HG02870 (cell line): ENCODE measurements around the gene PDE4D.

Experiments used
- ATAC-seq: cut with Tn5 transposase; IDR thresholded peaks from one replicate; pipeline ENCODE4 v1.9.1; 2021; ENCODE audit warnings: mild to moderate bottlenecking, moderate library complexity; ENCODE audit not compliant: unreplicated experiment

Gene PDE4D

GRCh38 chr5:59275510-59276324 is 617.8 kb downstream of the PDE4D start:
- ATAC-seq: no peak

- ATAC-seq: no peak
Observed at GRCh38 chr5:59275170-59275509, 618.4 kb downstream of the PDE4D start.

DNA sequence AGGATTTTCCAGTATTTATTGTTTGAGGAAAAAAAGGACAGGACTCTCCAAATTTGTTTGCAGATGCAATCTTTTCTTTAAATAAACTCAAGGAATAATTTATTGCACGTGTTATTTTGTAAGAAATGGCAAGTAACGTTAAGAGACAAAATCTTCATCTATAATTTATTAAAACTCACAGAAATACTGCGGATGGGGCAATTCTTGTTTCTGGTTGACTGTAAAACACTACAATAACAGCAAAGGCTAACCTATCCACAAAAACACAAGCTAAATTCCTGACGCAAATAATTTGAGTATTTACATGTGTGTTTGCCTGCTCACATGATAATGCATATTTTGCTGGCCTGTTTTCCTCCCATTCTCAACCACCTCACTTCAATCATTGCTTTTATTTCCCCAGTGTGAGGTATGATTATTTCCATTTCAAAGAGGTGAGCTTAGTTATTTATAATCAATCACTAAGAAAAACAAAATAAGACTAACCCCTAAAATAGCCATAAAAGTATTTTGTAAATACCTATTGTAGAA is 619.4 kb downstream of the PDE4D start:
- no peak for ATAC-seq

GRCh38 chr5:59272809-59273427 is 620.6 kb downstream of the PDE4D start:
- ATAC-seq: no peak

- ATAC-seq: no peak
Observed at GRCh38 chr5:59268756-59269415, 624.6 kb downstream of the PDE4D start.

GRCh38 chr5:59267033-59267432 is 626.5 kb downstream of the PDE4D start:
- ATAC-seq: no peak

DNA sequence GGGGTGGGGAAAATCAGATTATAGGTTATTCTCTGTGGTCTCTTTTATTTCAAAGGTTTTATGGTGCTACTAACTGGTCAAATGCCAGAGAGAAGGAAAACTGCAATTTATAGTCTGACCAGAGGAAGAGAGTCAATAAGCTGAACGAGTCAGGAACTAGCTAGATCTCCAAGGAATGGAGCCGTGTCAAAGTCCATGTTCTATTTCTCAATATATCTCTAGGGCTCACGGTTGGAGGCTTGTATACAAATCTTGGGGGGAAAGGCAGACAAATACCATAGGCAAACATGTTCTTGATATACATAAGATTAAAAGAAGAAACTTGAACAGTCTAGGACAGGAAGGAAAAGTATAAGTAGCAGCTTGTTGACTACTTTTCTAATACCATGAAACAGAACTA is 627.1 kb downstream of the PDE4D start:
- no peak for ATAC-seq

DNA sequence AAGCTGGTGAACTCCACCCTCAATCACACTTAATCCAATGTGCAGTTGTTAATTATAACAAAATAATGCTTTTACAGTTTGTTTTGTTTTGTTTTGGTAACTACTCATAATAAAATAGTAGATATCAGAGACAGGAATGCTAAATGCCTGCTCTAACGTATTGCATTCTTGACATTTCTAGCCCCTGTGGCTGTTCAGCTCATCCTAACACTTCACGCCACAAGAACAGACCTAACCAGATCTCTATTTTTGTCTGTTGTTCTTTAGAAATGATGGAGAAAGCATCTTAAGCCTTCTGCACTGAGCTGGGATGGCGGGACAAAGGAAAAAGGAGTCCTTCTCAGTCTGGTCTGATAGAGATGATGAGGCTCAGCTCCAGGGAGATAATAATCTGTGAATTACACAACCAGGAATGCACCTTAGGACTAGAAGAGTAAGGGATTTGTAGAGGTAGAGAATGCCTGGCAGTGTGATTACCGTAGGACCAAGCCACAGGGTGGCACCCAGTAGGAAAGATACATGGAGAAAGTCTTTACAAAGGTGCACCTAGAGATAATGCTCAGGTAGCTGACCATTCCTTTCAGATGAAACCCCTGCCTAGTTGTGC is 628.8 kb downstream of the PDE4D start:
- ATAC-seq: no peak

- ATAC-seq: no peak
Observed at GRCh38 chr5:59264013-59264412, 629.5 kb downstream of the PDE4D start.

DNA sequence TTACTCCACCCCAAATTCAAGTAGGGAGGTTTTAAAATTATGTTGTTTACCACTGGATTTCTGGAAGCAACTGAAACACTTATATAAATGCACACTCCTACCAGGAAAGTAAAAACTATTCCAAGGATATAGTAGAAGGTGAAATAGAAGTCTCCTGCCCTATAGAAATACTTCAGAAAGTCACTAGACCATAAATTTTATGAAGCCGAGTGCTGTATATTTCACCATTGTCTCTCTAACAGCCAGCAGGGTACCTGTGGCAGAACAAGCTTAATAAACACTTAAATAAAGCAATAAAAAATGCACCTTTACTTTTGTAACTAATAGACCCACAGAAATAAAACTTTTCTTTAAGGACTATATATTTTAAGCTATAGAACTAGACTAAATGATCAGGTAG is 631.6 kb downstream of the PDE4D start:
- no peak for ATAC-seq

DNA sequence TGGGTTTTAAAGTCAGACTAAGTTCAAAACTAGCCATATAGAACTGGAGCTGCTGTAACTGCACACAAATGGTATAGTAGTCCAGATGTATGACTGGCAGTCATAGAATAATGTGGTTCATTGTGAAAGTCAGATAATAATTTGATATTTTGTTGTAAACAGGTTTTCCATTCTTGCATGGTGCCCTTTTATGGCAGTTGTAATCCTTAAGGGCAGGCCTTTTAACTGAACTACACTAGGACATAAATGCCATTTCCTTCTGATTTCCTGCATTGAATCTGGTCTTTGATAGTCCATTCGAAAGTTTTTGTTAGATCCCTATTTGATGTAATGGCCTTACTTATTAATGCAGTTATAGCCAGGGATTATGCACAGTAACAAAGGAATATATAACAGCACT is 632.6 kb downstream of the PDE4D start:
- ATAC-seq: no peak

DNA sequence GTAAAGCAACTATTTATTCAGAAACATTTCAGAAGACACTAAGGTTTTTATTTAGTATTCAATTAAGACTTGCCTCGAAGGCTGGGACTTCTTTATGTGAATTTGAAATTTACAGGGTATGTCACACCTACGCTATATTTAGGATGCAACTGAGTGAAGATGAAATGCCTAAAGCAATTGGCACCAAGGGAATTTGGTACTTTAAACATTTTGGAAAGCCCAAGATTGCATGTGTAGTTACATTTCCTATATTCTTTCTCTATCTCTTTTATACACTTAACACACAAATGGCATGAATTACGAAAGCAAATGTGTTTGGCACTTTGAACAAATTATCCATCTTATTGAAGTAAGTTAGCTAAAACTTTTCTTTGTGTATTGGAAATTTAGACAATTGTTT is 633.3 kb downstream of the PDE4D start:
- no peak for ATAC-seq

GRCh38 chr5:59259237-59259636 is 634.3 kb downstream of the PDE4D start:
- ATAC-seq: no peak

GRCh38 chr5:59257488-59258400 is 635.8 kb downstream of the PDE4D start:
- ATAC-seq: no peak

DNA sequence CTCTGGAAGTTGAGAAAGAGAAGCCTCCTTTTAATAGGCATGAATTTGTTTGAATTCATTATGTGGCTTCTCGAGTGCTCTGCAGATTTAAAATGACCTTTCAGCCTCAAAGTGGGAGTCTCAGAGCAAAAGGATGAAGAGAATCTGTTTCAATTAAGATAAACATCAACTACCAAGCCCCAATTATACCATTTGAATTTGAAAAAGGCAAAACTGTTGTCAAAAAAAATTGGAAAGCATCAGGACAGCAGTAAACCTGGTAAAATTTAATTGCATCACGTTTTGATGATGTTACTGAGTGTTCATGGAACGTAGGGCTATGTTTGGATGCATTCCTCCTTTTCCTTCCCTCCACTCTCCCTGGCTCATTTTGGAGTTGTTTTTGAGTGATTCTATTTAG is 637.2 kb downstream of the PDE4D start:
- no peak for ATAC-seq

GRCh38 chr5:59254055-59254687 is 639.4 kb downstream of the PDE4D start:
- no peak for ATAC-seq

- no peak for ATAC-seq
Observed at GRCh38 chr5:59253625-59254024, 639.9 kb downstream of the PDE4D start.

DNA sequence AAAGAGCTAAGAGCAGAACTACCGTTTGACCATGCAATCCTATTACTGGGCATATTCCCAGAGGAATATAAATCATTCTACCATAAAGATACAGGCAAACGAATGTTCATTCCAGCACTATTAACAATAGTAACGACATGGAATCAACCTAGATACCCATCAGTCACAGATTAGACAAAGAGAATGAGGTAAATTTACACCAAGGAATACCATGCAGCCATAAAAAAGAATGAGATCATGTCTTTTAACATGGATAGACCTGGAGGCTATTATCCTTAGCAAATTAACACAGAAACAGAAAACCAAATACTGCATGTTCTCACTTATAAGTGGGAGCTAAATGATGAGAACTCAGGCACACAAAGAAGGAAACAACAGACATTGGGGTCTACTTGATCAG is 641.9 kb downstream of the PDE4D start:
- ATAC-seq: no peak

DNA sequence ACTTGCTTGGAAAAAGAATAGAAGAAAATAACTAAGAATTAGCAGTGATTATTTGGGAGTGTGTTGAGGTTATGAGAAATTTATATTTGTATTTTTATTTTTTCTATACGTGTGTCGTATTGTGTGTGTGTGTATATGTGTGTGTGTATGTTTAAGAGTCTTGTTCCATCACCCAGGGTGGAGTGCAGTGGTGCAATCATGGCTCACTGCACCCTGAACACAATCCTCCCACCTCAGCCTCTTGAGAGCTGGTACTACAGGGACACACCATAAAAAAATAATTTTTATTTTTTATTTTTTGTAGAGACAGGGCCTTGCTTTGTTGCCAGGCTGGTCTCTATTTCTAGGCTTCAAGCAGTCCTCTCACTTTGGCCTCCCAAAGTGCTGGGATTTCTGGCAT is 643.8 kb downstream of the PDE4D start:
- ATAC-seq: no peak

DNA sequence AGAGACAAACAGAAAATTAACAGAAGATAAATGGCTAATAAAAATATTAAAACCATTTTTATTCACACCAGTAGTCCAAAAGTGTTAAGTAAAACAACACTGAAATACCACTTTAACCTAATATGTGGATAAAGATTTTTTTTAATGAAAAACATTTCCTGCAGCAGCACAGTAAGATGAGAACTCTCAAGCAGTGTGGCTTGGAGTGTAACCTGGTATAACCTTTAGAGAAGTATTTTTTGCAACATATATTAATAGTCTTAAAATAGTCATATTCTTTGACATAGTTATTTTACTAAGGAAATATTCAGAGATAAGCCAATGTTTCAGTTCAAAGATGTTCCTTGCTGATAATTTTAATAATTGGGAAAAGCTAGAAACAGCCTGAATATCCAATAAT is 644.4 kb downstream of the PDE4D start:
- ATAC-seq: no peak
